Measurements from ENCODE around the gene RNF13.

Gene RNF13, protein sequence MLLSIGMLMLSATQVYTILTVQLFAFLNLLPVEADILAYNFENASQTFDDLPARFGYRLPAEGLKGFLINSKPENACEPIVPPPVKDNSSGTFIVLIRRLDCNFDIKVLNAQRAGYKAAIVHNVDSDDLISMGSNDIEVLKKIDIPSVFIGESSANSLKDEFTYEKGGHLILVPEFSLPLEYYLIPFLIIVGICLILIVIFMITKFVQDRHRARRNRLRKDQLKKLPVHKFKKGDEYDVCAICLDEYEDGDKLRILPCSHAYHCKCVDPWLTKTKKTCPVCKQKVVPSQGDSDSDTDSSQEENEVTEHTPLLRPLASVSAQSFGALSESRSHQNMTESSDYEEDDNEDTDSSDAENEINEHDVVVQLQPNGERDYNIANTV

DNA sequence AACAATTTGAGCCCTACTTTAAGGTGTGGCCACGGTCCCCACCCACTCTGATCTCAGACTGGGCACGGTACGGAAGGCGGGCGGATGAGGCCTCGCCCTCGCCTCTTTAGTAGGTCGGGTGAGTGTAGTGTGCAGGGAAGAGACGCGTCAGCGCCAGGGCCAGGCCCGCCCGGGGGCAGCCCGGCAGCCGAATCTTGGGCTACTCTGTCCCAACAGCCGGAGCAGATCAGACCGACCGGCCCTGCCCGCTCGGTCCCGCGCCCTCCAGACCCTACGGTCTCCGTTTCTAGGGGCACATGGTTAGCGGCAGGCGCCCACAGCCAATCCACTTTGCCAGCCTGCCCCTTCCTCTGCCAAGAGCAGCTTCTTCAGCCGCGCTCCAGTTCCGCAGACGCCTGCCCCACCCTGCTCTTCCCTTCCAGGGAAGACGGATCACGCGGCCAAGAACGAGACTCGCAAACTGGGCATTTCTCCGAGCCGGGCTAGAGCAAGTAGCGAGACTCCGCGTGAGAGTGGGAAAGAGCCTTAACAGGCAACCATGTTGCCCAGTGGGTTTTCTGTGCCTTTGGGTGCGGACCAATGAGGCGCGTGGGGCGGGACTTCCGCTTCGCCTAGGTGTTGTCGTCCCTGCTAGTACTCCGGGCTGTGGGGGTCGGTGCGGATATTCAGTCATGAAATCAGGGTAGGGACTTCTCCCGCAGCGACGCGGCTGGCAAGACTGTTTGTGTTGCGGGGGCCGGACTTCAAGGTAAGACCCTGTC lies at the start of gene RNF13:
RNF13 (plus strand) TSS at position 610 of the 761 bp plus-strand sequence. CDS start 32,812 bp downstream, outside the sequence.
- H3K4me3 ChIP-seq (ENCODE audit: low read length): peak within 1 kb of the TSS; percentile 85
- DNase-seq (ENCODE audit: low read depth): peak; percentile 83
- TF ChIP-seq, protein P1, sequence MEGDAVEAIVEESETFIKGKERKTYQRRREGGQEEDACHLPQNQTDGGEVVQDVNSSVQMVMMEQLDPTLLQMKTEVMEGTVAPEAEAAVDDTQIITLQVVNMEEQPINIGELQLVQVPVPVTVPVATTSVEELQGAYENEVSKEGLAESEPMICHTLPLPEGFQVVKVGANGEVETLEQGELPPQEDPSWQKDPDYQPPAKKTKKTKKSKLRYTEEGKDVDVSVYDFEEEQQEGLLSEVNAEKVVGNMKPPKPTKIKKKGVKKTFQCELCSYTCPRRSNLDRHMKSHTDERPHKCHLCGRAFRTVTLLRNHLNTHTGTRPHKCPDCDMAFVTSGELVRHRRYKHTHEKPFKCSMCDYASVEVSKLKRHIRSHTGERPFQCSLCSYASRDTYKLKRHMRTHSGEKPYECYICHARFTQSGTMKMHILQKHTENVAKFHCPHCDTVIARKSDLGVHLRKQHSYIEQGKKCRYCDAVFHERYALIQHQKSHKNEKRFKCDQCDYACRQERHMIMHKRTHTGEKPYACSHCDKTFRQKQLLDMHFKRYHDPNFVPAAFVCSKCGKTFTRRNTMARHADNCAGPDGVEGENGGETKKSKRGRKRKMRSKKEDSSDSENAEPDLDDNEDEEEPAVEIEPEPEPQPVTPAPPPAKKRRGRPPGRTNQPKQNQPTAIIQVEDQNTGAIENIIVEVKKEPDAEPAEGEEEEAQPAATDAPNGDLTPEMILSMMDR (conservative IDR thresholded peaks at IDR 0.05; ENCODE audit: low read depth, low read length): no peak

DNA sequence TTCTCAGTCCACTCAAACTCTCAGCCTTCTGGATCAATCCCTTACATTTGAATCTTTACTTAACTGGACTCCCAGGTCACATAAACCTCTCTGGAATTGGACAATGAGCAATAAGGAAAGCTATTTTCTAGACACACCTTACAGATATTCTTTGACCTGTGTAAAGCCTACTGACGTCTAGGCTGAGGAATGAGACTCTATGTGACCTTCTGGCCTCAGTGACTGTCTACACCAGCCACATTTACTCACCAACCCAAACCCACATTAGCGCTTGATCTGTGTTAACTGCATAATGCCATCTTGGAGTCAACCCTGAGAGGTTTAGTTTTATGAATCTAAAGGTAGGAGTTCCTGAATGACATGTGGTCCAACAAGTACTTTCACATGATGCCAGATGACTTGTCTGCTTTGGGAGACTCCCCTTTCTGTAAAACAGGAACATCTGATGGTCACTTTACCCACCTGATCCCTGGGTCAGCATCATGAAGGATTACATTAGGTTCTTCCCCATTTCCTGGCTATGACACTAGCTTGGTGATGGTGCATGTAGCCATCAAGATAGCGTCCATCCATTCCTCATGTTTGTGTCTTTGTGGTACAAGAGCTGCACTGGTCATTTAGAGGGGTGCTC lies 49.3 kb upstream of the RNF13 start:
- TF ChIP-seq, protein P1 (conservative IDR thresholded peaks at IDR 0.05; ENCODE audit: low read depth, low read length): no peak
- H3K4me3 ChIP-seq (ENCODE audit: low read length): no peak overlapping the region
- no peak for DNase-seq (ENCODE audit: low read depth)

DNA sequence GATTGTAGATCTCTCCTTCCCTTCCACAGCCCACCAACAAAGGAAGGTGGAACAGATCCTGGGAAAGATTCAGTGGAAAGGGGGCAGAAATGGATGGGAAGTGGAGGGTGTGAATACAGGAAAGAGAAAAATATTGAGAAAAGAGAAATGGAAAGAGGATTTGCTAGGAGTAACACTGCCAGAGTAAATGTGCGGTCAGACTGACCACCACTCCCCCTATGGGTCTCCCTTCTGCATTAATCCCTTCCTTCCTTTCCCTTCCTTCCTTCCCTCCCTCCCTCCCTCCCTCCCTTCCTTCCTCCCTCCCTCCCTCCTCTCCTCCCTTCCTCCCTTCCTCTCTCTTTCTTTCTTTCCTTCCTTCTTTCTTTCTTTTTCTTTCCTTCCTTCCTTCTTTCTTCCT lies 48.7 kb upstream of the RNF13 start:
- no peak for DNase-seq (ENCODE audit: low read depth)
- TF ChIP-seq, protein P1 (conservative IDR thresholded peaks at IDR 0.05; ENCODE audit: low read depth, low read length): peak; percentile 16
- no peak overlapping the region for H3K4me3 ChIP-seq (ENCODE audit: low read length)

DNA sequence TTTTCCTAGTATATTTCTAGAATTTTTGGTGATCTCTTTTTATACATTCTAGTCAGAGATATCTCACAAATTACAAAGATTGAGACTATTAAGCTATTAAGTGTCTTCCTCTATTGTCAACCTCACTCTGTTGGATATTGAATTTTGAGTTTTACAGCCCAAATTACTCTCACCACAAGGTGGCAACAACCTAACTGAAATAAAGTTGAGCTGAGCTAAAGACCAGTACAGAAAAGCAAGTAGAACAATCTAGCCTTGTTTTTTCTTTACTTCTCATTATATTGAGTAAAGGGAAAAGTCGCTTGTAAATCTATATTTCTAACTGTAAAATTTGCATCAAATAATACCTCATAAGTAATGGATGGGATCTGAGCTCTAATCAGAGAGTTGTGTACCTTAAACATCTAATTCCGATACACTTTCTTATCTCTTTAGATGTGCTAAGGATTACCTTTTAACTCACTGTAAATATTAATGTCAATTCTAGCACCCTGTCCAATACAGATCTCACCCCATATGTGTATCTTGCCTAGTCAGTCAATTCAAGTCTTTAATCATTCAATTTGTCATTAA lies 47.2 kb upstream of the RNF13 start:
- no peak for DNase-seq (ENCODE audit: low read depth)
- H3K4me3 ChIP-seq (ENCODE audit: low read length): no peak overlapping the region
- TF ChIP-seq, protein P1 (conservative IDR thresholded peaks at IDR 0.05; ENCODE audit: low read depth, low read length): peak; percentile 70

DNA sequence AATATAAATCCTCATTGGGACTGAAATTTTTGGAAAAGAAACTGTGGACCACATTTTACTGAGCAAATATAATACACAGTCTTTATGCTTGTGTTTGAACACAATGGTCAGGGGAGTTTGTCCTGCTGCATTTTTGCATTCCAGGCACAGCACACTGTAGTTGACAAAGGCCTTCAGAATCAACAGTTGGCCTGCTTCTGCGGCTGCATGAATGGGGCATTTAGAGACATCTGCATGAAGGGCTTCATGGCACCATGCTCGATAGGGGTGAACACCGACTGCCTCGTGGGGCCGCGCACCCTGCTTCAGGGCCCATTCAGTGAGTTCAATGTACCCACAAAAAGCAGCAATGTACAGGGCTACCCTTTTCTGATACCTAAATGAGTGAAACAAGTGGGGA lies 45.3 kb upstream of the RNF13 start:
- DNase-seq (ENCODE audit: low read depth): no peak
- TF ChIP-seq, protein P1 (conservative IDR thresholded peaks at IDR 0.05; ENCODE audit: low read depth, low read length): no peak
- no peak overlapping the region for H3K4me3 ChIP-seq (ENCODE audit: low read length)

DNA sequence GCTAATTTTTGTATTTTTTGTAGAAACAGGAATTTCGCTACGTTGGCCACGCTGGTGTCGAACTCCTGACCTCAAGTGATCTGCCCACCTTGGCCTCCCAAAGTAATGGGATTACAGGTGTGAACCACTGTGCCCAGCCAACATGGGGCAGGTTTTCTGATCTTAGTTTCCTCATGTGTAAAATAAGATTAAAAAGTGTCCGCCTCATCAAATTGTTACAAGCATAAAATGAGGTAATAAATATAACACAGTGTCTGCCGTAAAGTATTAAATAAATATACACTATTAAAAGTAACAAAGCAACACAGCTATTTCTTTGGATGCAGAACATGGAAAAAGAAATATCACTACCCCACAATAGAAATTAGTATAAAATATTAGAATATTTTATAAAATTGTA lies 44.3 kb upstream of the RNF13 start:
- TF ChIP-seq, protein P1 (conservative IDR thresholded peaks at IDR 0.05; ENCODE audit: low read depth, low read length): no peak
- DNase-seq (ENCODE audit: low read depth): no peak
- H3K4me3 ChIP-seq (ENCODE audit: low read length): no peak overlapping the region
